ENCODE data around the gene WWOX. TPM values are rescaled to one million over a fixed set of nuclear protein-coding genes. Genes with fewer than 3 reads are reported as not detected.

Gene WWOX
- total RNA-seq, 1 donor from 2014 or later = 19.2 TPM

- TF ChIP-seq CTCF (IDR thresholded peaks at IDR 0.05) = no peak
- no peak for ATAC-seq
These were observed 186.0 kb downstream of the WWOX start for GRCh38 chr16:78285437-78285922.

GRCh38 chr16:78286065-78286464 lies 186.6 kb downstream of the WWOX start:
- H3K9me3 ChIP-seq = no peaks in the 10 kb centered on the region
- intact Hi-C loops (cut with DNase I) = no loop called here
- no peak for TF ChIP-seq CTCF (IDR thresholded peaks at IDR 0.05)
- DNase-seq (no peak), ATAC-seq (no peak)
- H3K4me1 ChIP-seq = no peaks in the 10 kb centered on the region
- no peak overlapping the region for H3K4me3 ChIP-seq
- no peaks in the 10 kb centered on the region for H3K27me3 ChIP-seq (ENCODE audit: low read depth)
- H3K27ac ChIP-seq = no peak overlapping the region
- H3K36me3 ChIP-seq = no peaks in the 10 kb centered on the region

More at GRCh38 chr16:78285437-78285922, 186.0 kb downstream of the WWOX start:
- Histone ChIP-seq H3K27me3 (ENCODE audit: low read depth) (no peaks in the 10 kb centered on the region), H3K36me3 (no peaks in the 10 kb centered on the region), H3K4me1 (no peaks in the 10 kb centered on the region), H3K4me3 (no peak overlapping the region), H3K9me3 (no peaks in the 10 kb centered on the region), H3K27ac (no peak overlapping the region)
- no peak for DNase-seq
- intact Hi-C loops (cut with DNase I) = no loop called here

GRCh38 chr16:78288888-78289287 lies 189.4 kb downstream of the WWOX start:
- no peaks in the 10 kb centered on the region for H3K27me3 ChIP-seq (ENCODE audit: low read depth)
- DNase-seq (no peak), ATAC-seq (no peak)
- H3K27ac ChIP-seq = no peak overlapping the region
- intact Hi-C loops (cut with DNase I) = no loop called here
- no peak overlapping the region for H3K4me3 ChIP-seq
- H3K36me3 ChIP-seq = no peaks in the 10 kb centered on the region
- no peak for TF ChIP-seq CTCF (IDR thresholded peaks at IDR 0.05)
- H3K4me1 ChIP-seq = peaks cover 7% of the 10 kb centered on the region
- no peaks in the 10 kb centered on the region for H3K9me3 ChIP-seq

GRCh38 chr16:78289373-78289772 lies 189.9 kb downstream of the WWOX start:
- Histone ChIP-seq H3K4me1 (peaks cover 7% of the 10 kb centered on the region), H3K4me3 (no peak overlapping the region), H3K9me3 (no peaks in the 10 kb centered on the region), H3K27me3 (ENCODE audit: low read depth) (no peaks in the 10 kb centered on the region), H3K36me3 (no peaks in the 10 kb centered on the region), H3K27ac (no peak overlapping the region)
- TF ChIP-seq CTCF (IDR thresholded peaks at IDR 0.05) = no peak
- ATAC-seq (no peak), DNase-seq (no peak)
- intact Hi-C loops (cut with DNase I) = no loop called here

- no peak for DNase-seq
- ATAC-seq = no peak
- H3K4me1 ChIP-seq = peaks cover 7% of the 10 kb centered on the region
- no peak overlapping the region for H3K4me3 ChIP-seq
- no peak for TF ChIP-seq CTCF (IDR thresholded peaks at IDR 0.05)
- H3K9me3 ChIP-seq = no peaks in the 10 kb centered on the region
- no peaks in the 10 kb centered on the region for H3K36me3 ChIP-seq
- no peak overlapping the region for H3K27ac ChIP-seq
- intact Hi-C loops (cut with DNase I) = no loop called here
- no peaks in the 10 kb centered on the region for H3K27me3 ChIP-seq (ENCODE audit: low read depth)
These were observed 190.4 kb downstream of the WWOX start for GRCh38 chr16:78289844-78290277.

- Histone ChIP-seq H3K27me3 (ENCODE audit: low read depth) (no peaks in the 10 kb centered on the region), H3K4me1 (peaks cover 7% of the 10 kb centered on the region), H3K4me3 (no peak overlapping the region), H3K9me3 (no peaks in the 10 kb centered on the region), H3K36me3 (no peaks in the 10 kb centered on the region), H3K27ac (no peak overlapping the region)
- intact Hi-C loops (cut with DNase I) = no loop called here
- ATAC-seq (no peak), DNase-seq (no peak)
- TF ChIP-seq CTCF (IDR thresholded peaks at IDR 0.05) = no peak
These were observed 190.9 kb downstream of the WWOX start for GRCh38 chr16:78290395-78290794.

Data from lower lobe of right lung (tissue), 2 donors.